GM23248 (cell line): ENCODE measurements around the gene VSTM2A. TPM values are rescaled to one million over a fixed set of nuclear protein-coding genes. Genes with fewer than 3 reads are reported as not detected.

Experiments
- DNase-seq: peaks from one replicate; pipeline ENCODE4 v3.0.0-alpha.2; 2015
- H2AFZ ChIP-seq: fragments of 200-600 bp; sonication (generic); 2 replicates; pipeline ENCODE4 v1.6.1; 2016; ENCODE audit warnings: antibody characterized with exemption
- H3F3A ChIP-seq: fragments of 200-600 bp; sonication (generic); 2 replicates; pipeline ENCODE4 v1.6.1; 2016; ENCODE audit warnings: mild to moderate bottlenecking, antibody characterized with exemption, mixed run types; ENCODE audit not compliant: insufficient read depth
- H3K27ac ChIP-seq: fragments of 200-600 bp; sonication (generic); 2 replicates; pipeline ENCODE4 v1.5.1; 2016; ENCODE audit warnings: mild to moderate bottlenecking
- H3K27me3 ChIP-seq: fragments of 200-600 bp; sonication (generic); replicated peaks from 2 replicates; pipeline ENCODE4 v1.6.1; 2016; ENCODE audit warnings: mild to moderate bottlenecking; ENCODE audit not compliant: insufficient read depth
- H3K36me3 ChIP-seq: fragments of 200-600 bp; sonication (generic); 2 replicates; pipeline ENCODE4 v1.6.1; 2016; ENCODE audit warnings: low read depth, mild to moderate bottlenecking
- H3K4me1 ChIP-seq: fragments of 200-600 bp; sonication (generic); 2 replicates; pipeline ENCODE4 v1.6.1; 2016; ENCODE audit warnings: mild to moderate bottlenecking; ENCODE audit not compliant: insufficient read depth
- H3K4me2 ChIP-seq: fragments of 200-600 bp; sonication (generic); one replicate; pipeline ENCODE4 v1.6.1; 2016; ENCODE audit warnings: mild to moderate bottlenecking; ENCODE audit not compliant: unreplicated experiment
- H3K4me3 ChIP-seq: fragments of 200-600 bp; sonication (generic); 2 replicates; pipeline ENCODE4 v1.5.1; 2016; ENCODE audit warnings: mild to moderate bottlenecking
- H3K79me2 ChIP-seq: fragments of 200-600 bp; sonication (generic); 2 replicates; pipeline ENCODE4 v1.6.1; 2016; ENCODE audit warnings: mild to moderate bottlenecking; ENCODE audit not compliant: insufficient read depth
- H3K9ac ChIP-seq: fragments of 200-600 bp; sonication (generic); 2 replicates; pipeline ENCODE4 v1.6.1; 2016; ENCODE audit warnings: mild to moderate bottlenecking
- H3K9me2 ChIP-seq: fragments of 200-600 bp; sonication (generic); 2 replicates; pipeline ENCODE4 v1.6.1; 2016; ENCODE audit warnings: mixed run types, mild to moderate bottlenecking, moderate library complexity; ENCODE audit not compliant: insufficient read depth
- H3K9me3 ChIP-seq: fragments of 200-600 bp; sonication (generic); one replicate; pipeline ENCODE4 v1.6.1; 2017; ENCODE audit warnings: low read depth
- H4K20me1 ChIP-seq: fragments of 200-600 bp; sonication (generic); 2 replicates; pipeline ENCODE4 v1.6.0; 2016; ENCODE audit not compliant: insufficient read depth
- EZH2 ChIP-seq: fragments of 200-600 bp; sonication (generic); IDR thresholded peaks from 2 replicates; pipeline ENCODE4 v1.6.1; 2018; ENCODE audit warnings: antibody characterized with exemption, mild to moderate bottlenecking; ENCODE audit not compliant: insufficient read depth, poor library complexity, severe bottlenecking
- EZH2phosphoT487 ChIP-seq: fragments of 200-600 bp; sonication (generic); IDR thresholded peaks from 2 replicates; pipeline ENCODE4 v1.6.1; 2018; ENCODE audit warnings: antibody characterized with exemption, moderate library complexity, mild to moderate bottlenecking, low read depth; ENCODE audit not compliant: insufficient read depth
- WGBS, 2 experiments: methylation state at CpG; one replicate each; pipeline ENCODE4 v1.1.6; 2015 to 2017; ENCODE audit warnings: low lambda C conversion rate in 2 of 2, low coverage in 1 of 2; ENCODE audit errors: missing lambda C conversion rate in 2 of 2; 5-methylcytosine and 5-hydroxymethylcytosine counted together
- in situ Hi-C: fragments of 300-500 bp; cut with MboI; formaldehyde crosslinking; loops from 2 replicates; pipeline ENCODE4 v1.15.0; 2020
- polyA plus RNA-seq: library from polyadenylated mRNA; unstranded; fragments of >200 nt; fragmentation: Nextera tagmentation; extraction: Ambion mirVana; gene quantifications from 2 replicates; pipeline ENCODE4 v1.2.1, GENCODE V29; 2016
- total RNA-seq: library from RNA; depleted of rRNA; stranded (reverse); fragments of >200 nt; shearing (Covaris generic); gene quantifications from 2 replicates; pipeline ENCODE4 v1.2.3, GENCODE V29; 2014

VSTM2A gene
- total and polyA plus RNA-seq, 2 experiments from 2014 or later: not detected

DNA sequence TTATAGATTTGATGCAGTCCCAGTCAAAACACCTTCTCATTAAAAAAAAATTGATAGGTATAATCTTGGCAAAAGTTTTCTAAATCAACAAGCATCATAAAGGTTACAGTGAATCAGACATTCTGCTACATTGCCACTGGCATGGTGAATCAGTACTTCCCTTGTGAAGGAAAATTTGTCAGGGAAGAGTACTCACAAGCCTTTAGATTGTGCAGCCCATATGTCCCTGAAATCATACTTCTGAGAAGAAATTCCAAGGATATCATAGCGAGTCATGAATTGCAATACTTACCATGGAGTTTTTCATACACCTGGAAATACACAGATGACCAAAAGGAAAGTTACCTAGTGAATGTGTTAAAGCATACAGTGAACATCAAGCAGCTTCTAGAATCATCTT lies 17.2 kb downstream of the VSTM2A start:
- DNase-seq: no peak
- Histone ChIP-seq H2AFZ (no peak overlapping the region), H3K4me2 (no peak overlapping the region), H3K9ac (no peak overlapping the region), H3K79me2 (no peaks in the 10 kb centered on the region), H3K9me3 (no peaks in the 10 kb centered on the region), H3K4me1 (no peaks in the 10 kb centered on the region), H3F3A (no peaks in the 10 kb centered on the region), H3K4me3 (no peak overlapping the region), H4K20me1 (no peaks in the 10 kb centered on the region), H3K27me3 (no peaks in the 10 kb centered on the region), H3K9me2 (no peaks in the 10 kb centered on the region), H3K36me3 (no peaks in the 10 kb centered on the region), H3K27ac (no peak overlapping the region)
- 0% methylated on average over 1 of the region's 1 CpG for WGBS, 2 experiments
- TF ChIP-seq EZH2 (no peak), EZH2phosphoT487 (no peak)
- in situ Hi-C loops: no loop called here

DNA sequence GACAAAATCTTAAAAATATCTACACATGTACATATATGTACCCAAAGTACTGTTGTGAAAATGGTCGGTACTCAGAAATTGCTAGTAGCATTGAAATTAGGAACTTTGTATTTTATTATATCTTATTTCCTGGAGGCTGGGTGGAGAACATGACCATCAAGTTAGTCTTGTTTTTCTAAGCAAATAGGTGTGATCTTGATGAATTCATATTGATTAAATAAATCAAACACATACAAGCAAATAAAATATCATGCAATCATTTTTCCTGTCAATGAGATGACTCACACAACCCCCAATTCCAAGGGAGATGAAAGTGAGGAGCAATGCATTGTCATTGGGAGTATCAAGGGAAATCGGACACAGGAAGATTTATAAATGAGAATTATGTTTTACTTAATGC lies 18.0 kb downstream of the VSTM2A start:
- no peaks in the 10 kb centered on the region for H3F3A ChIP-seq
- H4K20me1 ChIP-seq: no peaks in the 10 kb centered on the region
- no peak overlapping the region for H3K4me2 ChIP-seq
- TF ChIP-seq EZH2: no peak
- TF ChIP-seq EZH2phosphoT487: no peak
- H2AFZ ChIP-seq: no peak overlapping the region
- no peak for DNase-seq
- no peak overlapping the region for H3K4me3 ChIP-seq
- 10 to 12% methylated on average over 2 of the region's 2 CpGs for WGBS, 2 experiments
- no peaks in the 10 kb centered on the region for H3K9me2 ChIP-seq
- H3K9me3 ChIP-seq: no peaks in the 10 kb centered on the region
- in situ Hi-C loops: no loop called here
- H3K79me2 ChIP-seq: no peaks in the 10 kb centered on the region
- H3K4me1 ChIP-seq: no peaks in the 10 kb centered on the region
- H3K36me3 ChIP-seq: no peaks in the 10 kb centered on the region
- no peak overlapping the region for H3K9ac ChIP-seq
- H3K27ac ChIP-seq: no peak overlapping the region
- H3K27me3 ChIP-seq: no peaks in the 10 kb centered on the region

DNA sequence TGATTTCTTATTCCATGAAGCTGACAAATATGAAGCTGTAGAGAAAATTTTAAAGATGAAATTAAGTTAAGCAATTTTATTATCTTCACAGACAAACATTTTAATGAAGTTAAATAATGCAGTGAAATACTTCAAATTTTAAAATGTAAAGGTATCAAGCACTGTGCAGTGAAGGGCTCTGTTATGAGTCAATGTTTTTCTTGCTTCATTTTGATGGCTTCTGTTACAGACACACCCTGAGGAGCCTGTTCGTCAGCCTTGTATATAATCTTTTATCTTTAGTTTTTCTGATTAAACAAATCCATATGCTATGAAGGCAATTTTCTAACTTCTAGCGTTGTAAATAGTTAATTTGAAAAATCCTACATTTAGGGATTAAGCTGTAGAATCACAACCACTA lies 18.5 kb downstream of the VSTM2A start:
- Histone ChIP-seq H3K4me3 (no peak overlapping the region), H3K27ac (no peak overlapping the region), H3K9ac (no peak overlapping the region), H3K27me3 (no peaks in the 10 kb centered on the region), H3K4me1 (no peaks in the 10 kb centered on the region), H3F3A (no peaks in the 10 kb centered on the region), H4K20me1 (no peaks in the 10 kb centered on the region), H3K4me2 (no peak overlapping the region), H3K36me3 (no peaks in the 10 kb centered on the region), H3K79me2 (no peaks in the 10 kb centered on the region), H3K9me3 (no peaks in the 10 kb centered on the region), H3K9me2 (no peaks in the 10 kb centered on the region), H2AFZ (no peak overlapping the region)
- WGBS, 2 experiments: 19 to 22% methylated on average over 2 of the region's 2 CpGs
- TF ChIP-seq EZH2: no peak
- no peak for TF ChIP-seq EZH2phosphoT487
- in situ Hi-C loops: no loop called here
- no peak for DNase-seq

DNA sequence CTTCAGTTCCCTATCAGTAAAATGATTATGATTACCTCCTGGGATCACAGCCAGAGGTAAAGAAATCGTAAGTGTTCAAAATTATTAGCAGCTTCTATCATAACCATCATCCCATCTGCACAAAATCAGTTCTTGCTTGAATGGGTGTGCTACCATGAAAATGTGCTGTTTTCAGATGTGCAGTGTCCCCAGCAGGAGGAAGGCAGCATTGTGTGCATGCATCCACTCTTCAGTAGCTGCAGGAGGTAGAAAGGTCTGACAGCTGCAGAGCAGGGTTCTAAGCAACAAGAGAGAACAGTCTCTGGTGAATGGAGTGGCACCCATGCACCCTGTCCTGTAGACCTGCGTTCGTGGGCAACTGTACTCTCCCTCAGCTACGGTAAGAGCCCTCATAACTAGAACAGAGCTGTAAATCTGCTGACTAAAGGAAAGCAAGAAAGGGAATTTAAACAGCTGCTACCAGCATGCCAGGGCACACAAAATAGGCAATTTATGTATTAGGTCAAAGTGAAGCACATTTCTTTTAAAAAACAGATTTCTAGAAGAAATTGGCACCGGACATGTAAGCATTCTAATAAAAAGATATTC lies 21.2 kb downstream of the VSTM2A start:
- DNase-seq: no peak
- WGBS, 2 experiments: 20 to 23% methylated on average over 5 of the region's 5 CpGs
- no peak overlapping the region for H3K27ac ChIP-seq

DNA sequence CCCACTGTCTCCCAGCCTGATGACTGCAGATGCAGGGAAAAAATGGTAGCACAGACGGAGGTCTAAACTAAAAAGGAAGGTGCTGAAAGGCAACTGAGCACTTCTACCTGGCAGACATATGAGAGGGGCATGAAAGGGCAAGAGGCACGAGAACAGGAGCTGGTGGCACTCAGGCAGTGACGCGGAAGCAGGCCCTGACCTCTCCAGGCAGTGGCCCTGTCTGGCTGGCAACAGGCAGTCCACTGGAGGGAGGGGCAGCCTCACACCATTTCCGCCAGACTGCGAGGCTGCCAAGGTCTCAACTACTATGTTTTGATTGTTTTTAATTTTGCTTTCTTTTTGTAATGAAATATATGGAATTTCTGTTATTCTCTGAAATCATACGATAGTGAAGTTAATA lies 23.3 kb downstream of the VSTM2A start:
- in situ Hi-C loops: no loop called here
- H3K9me2 ChIP-seq: no peaks in the 10 kb centered on the region
- H3K4me1 ChIP-seq: no peaks in the 10 kb centered on the region
- no peak overlapping the region for H2AFZ ChIP-seq
- H3F3A ChIP-seq: no peaks in the 10 kb centered on the region
- H4K20me1 ChIP-seq: no peaks in the 10 kb centered on the region
- TF ChIP-seq EZH2phosphoT487 (no peak), EZH2 (no peak)
- no peak overlapping the region for H3K9ac ChIP-seq
- H3K27ac ChIP-seq: no peak overlapping the region
- H3K27me3 ChIP-seq: no peaks in the 10 kb centered on the region
- 21 to 26% methylated on average over 7 of the region's 7 CpGs for WGBS, 2 experiments
- no peaks in the 10 kb centered on the region for H3K79me2 ChIP-seq
- no peaks in the 10 kb centered on the region for H3K9me3 ChIP-seq
- no peak overlapping the region for H3K4me3 ChIP-seq
- no peaks in the 10 kb centered on the region for H3K36me3 ChIP-seq
- H3K4me2 ChIP-seq: no peak overlapping the region
- no peak for DNase-seq

More for the DNA sequence above, 21.2 kb downstream of the VSTM2A start:
- no peaks in the 10 kb centered on the region for H3K9me3 ChIP-seq
- no peaks in the 10 kb centered on the region for H4K20me1 ChIP-seq
- H3K4me2 ChIP-seq: no peak overlapping the region
- H3K36me3 ChIP-seq: no peaks in the 10 kb centered on the region
- H3K79me2 ChIP-seq: no peaks in the 10 kb centered on the region
- no peak overlapping the region for H2AFZ ChIP-seq
- H3K9ac ChIP-seq: no peak overlapping the region
- H3K9me2 ChIP-seq: no peaks in the 10 kb centered on the region
- no peaks in the 10 kb centered on the region for H3K4me1 ChIP-seq
- in situ Hi-C loops: no loop called here
- H3K4me3 ChIP-seq: no peak overlapping the region
- no peak for TF ChIP-seq EZH2phosphoT487
- no peak for TF ChIP-seq EZH2
- no peaks in the 10 kb centered on the region for H3F3A ChIP-seq
- no peaks in the 10 kb centered on the region for H3K27me3 ChIP-seq
